C4-2B (cell line): ENCODE results near the gene OSBP2.
A peak's percentile ranks its signal among the peaks of the same experiment; 100 is the strongest.

Experiments
- H3K27ac ChIP-seq: fragments of 450-650 bp; 2 replicates; pipeline ENCODE4 v1.5.1; 2017
- CTCF ChIP-seq: fragments of 450-650 bp; conservative IDR thresholded peaks from 2 replicates; pipeline ENCODE4 v1.5.1; 2017; ENCODE audit warnings: mild to moderate bottlenecking
- ZFX ChIP-seq: fragments of 450-650 bp; IDR thresholded peaks from 2 replicates; pipeline ENCODE4 v1.6.1; 2017

Gene OSBP2

GRCh38 chr22:30680991-30681770 lies 13.5 kb upstream of the OSBP2 start:
- TF ChIP-seq ZFX (no peak), CTCF (no peak)
- H3K27ac ChIP-seq = no peak overlapping the region

- H3K27ac ChIP-seq = no peak overlapping the region
- no peak for TF ChIP-seq CTCF
- no peak for TF ChIP-seq ZFX
These were observed 12.8 kb upstream of the OSBP2 start for GRCh38 chr22:30681831-30682230.

- H3K27ac ChIP-seq = no peak overlapping the region
- no peak for TF ChIP-seq ZFX
- no peak for TF ChIP-seq CTCF
These were observed 9.5 kb upstream of the OSBP2 start for GRCh38 chr22:30685178-30685577.

GRCh38 chr22:30687358-30687757 lies 7.3 kb upstream of the OSBP2 start:
- no peak overlapping the region for H3K27ac ChIP-seq
- TF ChIP-seq ZFX (no peak), CTCF (no peak)

- no peak overlapping the region for H3K27ac ChIP-seq
- TF ChIP-seq CTCF (no peak), ZFX (no peak)
These were observed 5.1 kb upstream of the OSBP2 start for GRCh38 chr22:30689622-30690021.

- H3K27ac ChIP-seq = no peak overlapping the region
- TF ChIP-seq ZFX (no peak), CTCF (no peak)
These were observed 3.5 kb upstream of the OSBP2 start for GRCh38 chr22:30691204-30691603.

- peak overlapping the region; percentile 71 for H3K27ac ChIP-seq
- TF ChIP-seq ZFX = no peak
- TF ChIP-seq CTCF = no peak
These were observed 469 bp upstream of the OSBP2 start for GRCh38 chr22:30694171-30694639.
